ENCODE results near the gene PCLAF.
"Not testable (repeated sequence)": the region's sequence is repeated elsewhere in the genome, so short reads cannot be mapped to it uniquely, and the experiment has no call there.

PCLAF gene

DNA sequence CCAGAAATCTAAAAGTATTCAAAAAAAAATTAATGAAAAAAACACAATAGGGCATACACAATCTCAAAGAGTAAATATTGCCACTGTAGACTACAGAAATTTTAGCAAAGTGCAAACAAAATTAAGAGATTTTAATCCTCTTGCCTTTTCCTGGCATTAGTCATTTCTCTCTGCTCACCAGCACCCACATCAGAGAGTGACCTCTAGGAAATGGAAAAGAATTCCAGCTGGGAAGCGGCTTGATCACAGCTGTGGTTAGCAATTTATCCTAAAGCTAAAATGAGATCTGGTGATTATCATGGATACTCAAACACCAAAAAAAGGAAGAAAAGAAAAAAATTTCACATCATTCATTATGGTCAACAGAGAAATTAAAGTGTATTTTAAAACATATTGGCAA is 32.8 kb downstream of the PCLAF start:
- Mint-ChIP-seq H3K27ac (no peak overlapping the region), H3K4me1 (ENCODE audit: low read depth) (peaks cover 28% of the 10 kb centered on the region), H3K36me3 (ENCODE audit: low read depth) (peaks cover 47% of the 10 kb centered on the region), H3K9me3 (no peaks in the 10 kb centered on the region), H3K4me3 (no peak overlapping the region), H3K27me3 (no peaks in the 10 kb centered on the region)
- no peak for DNase-seq

DNA sequence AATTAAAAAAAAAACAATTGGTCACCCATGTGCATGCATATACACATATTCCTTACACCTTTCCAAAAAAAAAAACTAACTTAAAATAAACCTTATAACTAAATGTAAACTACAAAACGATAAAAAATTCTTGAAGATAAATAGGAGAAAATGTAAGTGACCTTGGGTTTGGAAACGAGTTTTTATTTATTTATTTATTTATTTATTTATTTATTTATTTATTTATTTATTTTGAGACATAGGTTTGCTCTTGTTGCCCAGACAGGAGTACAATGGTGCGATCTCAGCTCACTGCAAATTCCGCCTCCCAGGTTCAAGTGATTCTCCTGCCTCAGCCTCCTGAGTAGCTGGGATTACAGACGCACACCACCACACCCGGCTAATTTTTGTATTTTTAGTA is 35.0 kb downstream of the PCLAF start:
- peaks cover 32% of the 10 kb centered on the region for H3K4me1 Mint-ChIP-seq (ENCODE audit: low read depth)
- peaks cover 60% of the 10 kb centered on the region for H3K36me3 Mint-ChIP-seq (ENCODE audit: low read depth)
- not testable (repeated sequence) for H3K9me3 Mint-ChIP-seq, DNase-seq, H3K4me3 Mint-ChIP-seq, H3K27ac Mint-ChIP-seq, H3K27me3 Mint-ChIP-seq

DNA sequence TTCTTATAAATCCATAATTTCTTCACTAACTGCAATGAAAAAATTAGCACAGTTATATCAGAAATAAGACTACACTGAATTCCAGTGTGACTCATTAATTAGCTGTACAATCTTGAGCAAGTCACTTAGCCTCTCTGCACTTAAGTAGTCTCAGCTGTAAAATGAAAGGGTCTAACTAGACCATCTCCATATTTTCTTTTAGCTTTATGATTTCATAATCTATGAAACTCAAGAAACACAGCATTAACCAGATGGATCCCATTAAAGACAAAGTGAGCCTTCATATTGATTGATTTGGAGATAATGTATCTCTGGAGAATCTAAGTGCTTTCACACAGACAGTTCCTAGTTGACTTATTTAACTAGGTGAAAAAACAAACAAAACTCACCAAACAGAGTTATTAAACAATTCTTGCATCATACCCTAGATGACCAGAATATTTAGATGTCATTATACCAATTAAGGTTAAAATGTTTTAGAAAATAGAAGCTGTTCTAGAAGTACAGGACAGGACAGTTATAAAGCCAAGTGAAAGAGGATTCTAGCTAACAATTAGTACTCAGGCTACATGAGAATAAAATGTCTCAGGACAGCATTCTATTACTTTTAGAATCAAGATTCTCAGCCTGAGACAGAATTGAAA is 36.5 kb downstream of the PCLAF start:
- Mint-ChIP-seq H3K4me3 (no peak overlapping the region), H3K4me1 (ENCODE audit: low read depth) (peaks cover 28% of the 10 kb centered on the region), H3K36me3 (ENCODE audit: low read depth) (peaks cover 62% of the 10 kb centered on the region), H3K27me3 (no peaks in the 10 kb centered on the region), H3K9me3 (no peaks in the 10 kb centered on the region), H3K27ac (no peak overlapping the region)
- DNase-seq: no peak

DNA sequence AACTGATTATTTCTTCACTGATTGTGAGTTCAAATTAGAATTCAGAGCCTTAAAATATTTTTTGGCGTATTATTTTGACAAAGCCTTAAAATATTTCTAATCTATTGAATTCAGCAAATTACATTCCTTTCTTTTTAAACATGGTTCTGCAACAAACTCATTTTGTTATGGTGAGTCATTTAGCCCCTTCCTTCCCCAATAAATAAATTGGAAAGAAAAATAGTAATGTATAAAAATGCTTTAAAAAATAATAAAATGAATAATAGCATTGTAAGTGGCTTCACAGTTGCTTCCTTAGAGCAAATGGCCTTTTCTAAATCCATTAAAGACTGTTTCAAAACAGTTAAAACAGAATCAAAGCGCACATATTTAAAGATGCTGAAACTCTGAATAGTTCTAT is 37.4 kb downstream of the PCLAF start:
- H3K4me3 Mint-ChIP-seq: no peak overlapping the region

DNA sequence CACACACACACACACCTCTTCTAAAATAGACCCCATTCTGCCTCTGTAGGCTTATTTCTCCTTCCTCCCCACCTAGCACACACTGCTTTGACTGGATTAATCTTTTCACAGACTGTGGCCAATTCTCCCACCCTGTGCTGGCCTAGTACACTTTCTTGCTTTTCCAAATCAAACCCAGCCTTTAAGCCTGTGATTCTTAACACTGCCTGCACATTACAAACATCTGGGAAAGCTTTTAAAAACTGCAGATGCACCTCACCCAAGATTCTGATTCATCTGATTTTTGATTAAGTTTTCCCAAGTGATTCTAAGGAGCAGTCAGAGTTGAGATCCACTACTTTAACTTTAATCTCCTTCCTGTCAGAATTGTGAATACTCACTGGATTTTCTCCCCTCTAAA is 38.0 kb downstream of the PCLAF start:
- no peak for DNase-seq
- no peak overlapping the region for H3K27ac Mint-ChIP-seq
- H3K27me3 Mint-ChIP-seq: no peaks in the 10 kb centered on the region
- H3K9me3 Mint-ChIP-seq: no peaks in the 10 kb centered on the region
- peaks cover 61% of the 10 kb centered on the region for H3K36me3 Mint-ChIP-seq (ENCODE audit: low read depth)
- peaks cover 23% of the 10 kb centered on the region for H3K4me1 Mint-ChIP-seq (ENCODE audit: low read depth)
- H3K4me3 Mint-ChIP-seq: no peak overlapping the region

More for the DNA sequence above, 37.4 kb downstream of the PCLAF start:
- DNase-seq: no peak
- Mint-ChIP-seq H3K27ac (no peak overlapping the region), H3K36me3 (ENCODE audit: low read depth) (peaks cover 62% of the 10 kb centered on the region), H3K4me1 (ENCODE audit: low read depth) (peaks cover 23% of the 10 kb centered on the region), H3K9me3 (no peaks in the 10 kb centered on the region), H3K27me3 (no peaks in the 10 kb centered on the region)

DNA sequence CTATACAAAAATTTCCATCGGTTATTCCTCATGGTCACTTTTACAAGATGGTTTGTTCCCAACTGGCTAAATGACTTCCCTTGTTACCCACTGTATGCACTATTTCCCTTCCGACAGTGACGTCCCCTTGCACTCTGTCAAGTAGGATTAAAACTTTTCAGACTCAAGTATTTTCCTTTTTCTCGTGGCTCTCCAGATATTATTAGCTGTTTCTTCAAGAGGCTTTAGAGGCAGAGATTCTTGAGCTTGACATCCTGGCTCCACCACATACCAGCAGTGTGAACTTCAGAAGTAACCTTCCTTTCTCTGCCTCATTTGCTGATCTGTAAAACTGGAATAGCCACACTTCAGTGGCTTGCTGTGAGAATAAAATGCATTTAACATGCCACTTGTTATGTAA is 39.3 kb downstream of the PCLAF start:
- Mint-ChIP-seq H3K9me3 (no peaks in the 10 kb centered on the region), H3K4me3 (no peak overlapping the region), H3K4me1 (ENCODE audit: low read depth) (peaks cover 23% of the 10 kb centered on the region), H3K27ac (no peak overlapping the region), H3K36me3 (ENCODE audit: low read depth) (peaks cover 51% of the 10 kb centered on the region), H3K27me3 (no peaks in the 10 kb centered on the region)
- DNase-seq: no peak

DNA sequence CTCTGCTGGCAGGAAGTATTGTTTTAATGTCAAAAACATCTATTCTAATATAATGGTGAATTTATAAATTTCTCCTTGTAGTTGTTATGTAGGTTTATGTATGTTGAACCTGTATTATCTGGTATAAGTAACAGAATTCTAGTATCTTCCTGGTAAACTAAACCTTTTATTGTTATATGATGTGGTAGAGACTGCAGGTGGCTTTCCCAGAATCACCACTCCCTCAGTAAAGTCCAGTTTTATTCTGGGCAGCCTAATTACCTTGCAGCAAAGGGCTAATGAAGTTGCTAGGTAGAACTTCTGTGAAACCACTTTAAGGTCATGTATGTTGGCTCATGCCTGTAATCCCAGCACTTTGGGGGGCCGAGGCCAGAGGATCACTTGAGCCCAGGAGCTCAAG is 40.9 kb downstream of the PCLAF start:
- no peak for DNase-seq
- H3K4me3 Mint-ChIP-seq: no peak overlapping the region
- no peaks in the 10 kb centered on the region for H3K27me3 Mint-ChIP-seq
- H3K36me3 Mint-ChIP-seq (ENCODE audit: low read depth): peaks cover 44% of the 10 kb centered on the region
- H3K4me1 Mint-ChIP-seq (ENCODE audit: low read depth): peaks cover 30% of the 10 kb centered on the region
- no peak overlapping the region for H3K27ac Mint-ChIP-seq
- no peaks in the 10 kb centered on the region for H3K9me3 Mint-ChIP-seq

DNA sequence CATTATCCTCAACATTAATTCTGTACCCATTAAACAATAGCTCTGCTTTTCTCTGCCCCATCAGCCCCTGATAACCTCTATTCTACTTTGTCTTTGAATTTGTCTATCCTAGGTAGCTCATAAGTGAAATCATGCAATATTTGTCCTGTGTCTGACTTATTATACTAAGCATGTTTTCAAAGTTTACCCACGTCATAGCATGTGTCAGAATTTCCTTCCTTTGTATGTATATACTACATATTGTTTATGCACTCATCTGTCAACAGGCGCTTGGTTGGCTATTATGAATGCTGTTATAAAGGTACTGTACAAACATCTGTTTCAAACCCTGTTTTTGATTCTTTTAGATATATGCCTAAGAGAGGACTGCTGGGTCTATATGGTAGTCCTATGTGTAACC is 43.5 kb downstream of the PCLAF start:
- Mint-ChIP-seq H3K4me3 (no peak overlapping the region), H3K9me3 (no peaks in the 10 kb centered on the region), H3K27ac (no peak overlapping the region), H3K36me3 (ENCODE audit: low read depth) (peaks cover 47% of the 10 kb centered on the region), H3K4me1 (ENCODE audit: low read depth) (peaks cover 35% of the 10 kb centered on the region), H3K27me3 (no peaks in the 10 kb centered on the region)
- DNase-seq: no peak

DNA sequence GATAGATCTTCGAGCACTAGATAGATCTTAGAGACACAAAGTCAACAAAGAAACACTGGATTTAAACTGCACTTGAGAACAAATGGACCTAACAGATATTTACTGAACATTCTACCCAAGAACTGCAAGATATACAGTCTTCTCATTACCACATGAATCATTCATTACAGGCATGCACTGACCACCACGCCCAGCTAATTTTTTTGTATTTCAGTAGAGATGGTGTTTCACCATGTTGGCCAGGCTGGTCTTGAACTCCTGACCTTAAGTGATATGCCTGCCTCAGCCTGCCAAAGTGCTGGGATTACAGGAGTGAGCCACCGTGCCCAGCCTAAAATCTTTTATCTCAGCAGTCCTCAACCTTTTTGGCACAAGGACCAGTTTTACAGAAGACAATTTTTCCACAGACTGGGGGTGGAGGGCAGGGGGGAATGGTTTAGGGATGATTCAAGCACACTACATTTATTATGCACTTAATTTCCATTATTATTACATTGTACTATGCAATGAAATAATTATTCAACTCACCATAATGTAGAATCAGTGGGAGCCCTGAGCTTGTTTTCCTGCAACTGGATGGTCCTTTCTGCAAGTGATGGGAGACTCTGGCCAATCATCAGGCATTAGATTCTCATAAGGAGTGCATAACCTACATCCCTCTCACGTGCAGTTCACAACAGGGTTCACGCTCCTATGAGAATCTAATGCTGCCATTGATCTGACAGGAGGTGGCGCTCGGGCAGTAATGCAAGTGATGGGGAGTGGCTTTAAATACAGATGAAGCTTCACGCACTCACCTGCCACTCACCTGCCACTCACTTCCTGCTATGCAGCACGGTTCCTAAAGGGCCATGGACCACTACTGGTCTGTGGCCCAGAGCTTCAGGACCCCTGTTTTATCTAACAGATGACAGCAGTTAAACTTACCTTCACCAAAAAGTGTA is 47.0 kb downstream of the PCLAF start:
- no peak overlapping the region for H3K4me3 Mint-ChIP-seq
- peaks cover 33% of the 10 kb centered on the region for H3K4me1 Mint-ChIP-seq (ENCODE audit: low read depth)
- no peaks in the 10 kb centered on the region for H3K9me3 Mint-ChIP-seq
- peak; percentile 36 for DNase-seq
- peaks cover 21% of the 10 kb centered on the region for H3K36me3 Mint-ChIP-seq (ENCODE audit: low read depth)
- H3K27ac Mint-ChIP-seq: peak overlapping the region; percentile 87
- H3K27me3 Mint-ChIP-seq: no peaks in the 10 kb centered on the region

DNA sequence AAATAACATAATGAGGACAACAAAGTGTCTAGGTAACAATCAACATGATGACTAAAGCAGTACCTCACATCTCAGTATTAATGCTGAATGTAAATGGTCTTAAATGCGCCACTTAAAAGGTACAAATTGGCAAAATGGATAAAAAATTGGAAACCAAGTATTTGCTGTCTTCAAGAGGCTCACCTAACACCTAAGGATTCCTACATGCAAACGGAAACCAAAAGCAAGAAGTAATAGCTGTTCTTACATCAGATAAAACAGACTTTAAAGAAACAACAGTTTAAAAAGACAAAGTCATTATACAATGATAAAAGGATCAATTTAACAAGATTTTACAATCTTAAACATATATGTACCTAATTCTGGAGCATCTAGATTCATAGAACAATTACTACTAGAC is 47.7 kb downstream of the PCLAF start:
- DNase-seq: no peak
- H3K4me3 Mint-ChIP-seq: no peak overlapping the region
- H3K4me1 Mint-ChIP-seq (ENCODE audit: low read depth): peaks cover 33% of the 10 kb centered on the region
- H3K27me3 Mint-ChIP-seq: no peaks in the 10 kb centered on the region
- H3K9me3 Mint-ChIP-seq: no peaks in the 10 kb centered on the region
- peak overlapping the region; percentile 87 for H3K27ac Mint-ChIP-seq
- H3K36me3 Mint-ChIP-seq (ENCODE audit: low read depth): peaks cover 15% of the 10 kb centered on the region

DNA sequence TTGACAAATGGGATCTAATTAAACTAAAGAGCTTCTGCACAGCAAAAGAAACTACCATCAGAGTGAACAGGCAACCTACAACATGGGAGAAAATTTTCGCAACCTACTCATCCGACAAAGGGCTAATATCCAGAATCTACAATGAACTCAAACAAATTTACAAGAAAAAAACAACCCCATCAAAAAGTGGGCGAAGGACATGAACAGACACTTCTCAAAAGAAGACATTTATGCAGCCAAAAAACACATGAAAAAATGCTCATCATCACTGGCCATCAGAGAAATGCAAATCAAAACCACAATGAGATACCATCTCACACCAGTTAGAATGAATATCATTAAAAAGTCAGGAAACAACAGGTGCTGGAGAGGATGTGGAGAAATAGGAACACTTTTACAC is 49.6 kb downstream of the PCLAF start:
- H3K4me1 Mint-ChIP-seq (ENCODE audit: low read depth): peaks cover 30% of the 10 kb centered on the region
- not testable (repeated sequence) for H3K4me3 Mint-ChIP-seq, DNase-seq, H3K27me3 Mint-ChIP-seq, H3K27ac Mint-ChIP-seq, H3K9me3 Mint-ChIP-seq
- H3K36me3 Mint-ChIP-seq (ENCODE audit: low read depth): peaks cover 11% of the 10 kb centered on the region

DNA sequence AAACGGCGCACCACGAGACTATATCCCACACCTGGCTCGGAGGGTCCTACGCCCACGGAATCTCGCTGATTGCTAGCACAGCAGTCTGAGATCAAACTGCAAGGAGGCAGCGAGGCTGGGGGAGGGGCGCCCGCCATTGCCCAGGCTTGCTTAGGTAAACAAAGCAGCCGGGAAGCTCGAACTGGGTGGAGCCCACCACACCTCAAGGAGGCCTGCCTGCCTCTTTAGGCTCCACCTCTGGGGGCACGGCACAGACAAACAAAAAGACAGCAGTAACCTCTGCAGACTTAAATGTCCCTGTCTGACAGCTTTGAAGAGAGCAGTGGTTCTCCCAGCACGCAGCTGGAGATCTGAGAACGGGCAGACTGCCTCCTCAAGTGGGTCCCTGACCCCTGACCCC is 54.3 kb downstream of the PCLAF start:
- H3K4me1 Mint-ChIP-seq (ENCODE audit: low read depth); H3K27ac Mint-ChIP-seq; H3K9me3 Mint-ChIP-seq; H3K27me3 Mint-ChIP-seq; H3K36me3 Mint-ChIP-seq (ENCODE audit: low read depth); H3K4me3 Mint-ChIP-seq; DNase-seq: not testable (repeated sequence)

DNA sequence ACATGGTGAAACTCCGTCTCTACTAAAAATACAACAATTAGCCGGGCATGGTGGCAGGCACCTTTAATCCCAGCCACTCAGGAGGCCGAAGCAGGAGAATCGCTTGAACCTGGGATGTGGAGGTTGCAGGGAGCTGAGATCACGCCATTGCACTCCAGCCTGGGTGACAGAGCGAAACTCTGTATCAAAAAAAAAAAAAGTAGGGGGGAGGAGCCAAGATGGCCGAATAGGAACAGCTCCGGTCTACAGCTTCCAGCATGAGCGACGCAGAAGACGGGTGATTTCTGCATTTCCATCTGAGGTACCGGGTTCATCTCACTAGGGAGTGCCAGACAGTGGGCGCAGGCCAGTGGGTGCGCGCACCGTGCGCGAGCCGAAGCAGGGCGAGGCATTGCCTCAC is 54.8 kb downstream of the PCLAF start:
- not testable (repeated sequence) for H3K27me3 Mint-ChIP-seq; H3K36me3 Mint-ChIP-seq (ENCODE audit: low read depth); H3K9me3 Mint-ChIP-seq; H3K4me1 Mint-ChIP-seq (ENCODE audit: low read depth); H3K4me3 Mint-ChIP-seq; H3K27ac Mint-ChIP-seq; DNase-seq

DNA sequence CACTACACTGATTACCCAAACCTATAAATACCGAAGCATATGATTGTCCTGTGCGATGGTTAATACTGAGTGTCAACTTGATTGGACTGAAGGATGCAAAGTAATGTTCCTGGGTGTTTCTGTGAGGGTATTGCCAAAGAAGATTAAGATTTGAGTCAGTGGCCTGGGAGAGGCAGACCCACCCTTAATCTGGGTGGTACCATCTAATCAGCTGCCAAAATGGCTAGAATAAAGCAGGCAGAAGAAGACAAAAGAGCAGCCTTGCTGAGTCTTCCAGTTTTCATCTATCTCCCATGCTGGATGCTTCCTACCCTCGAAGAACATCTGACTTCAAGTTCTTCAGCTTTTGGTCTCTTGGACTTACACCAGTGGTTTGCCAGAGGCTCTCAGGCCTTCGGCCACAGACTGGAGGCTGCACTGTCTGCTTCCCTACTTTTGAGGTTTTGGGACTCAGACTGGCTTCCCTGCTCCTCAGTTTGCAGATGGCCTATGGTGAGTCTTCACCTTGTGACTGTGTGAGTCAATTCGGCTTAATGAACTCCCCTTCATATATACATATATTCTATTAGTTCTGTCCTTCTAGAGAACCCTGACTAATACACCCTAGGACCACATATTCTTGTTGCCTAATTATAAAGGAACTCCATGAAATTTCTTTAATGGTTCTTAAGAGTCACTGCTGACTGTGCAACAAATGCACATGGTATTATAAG is 56.9 kb downstream of the PCLAF start:
- Mint-ChIP-seq H3K27me3 (no peaks in the 10 kb centered on the region), H3K4me3 (no peak overlapping the region), H3K36me3 (ENCODE audit: low read depth) (no peaks in the 10 kb centered on the region), H3K4me1 (ENCODE audit: low read depth) (peaks cover 7% of the 10 kb centered on the region), H3K27ac (no peak overlapping the region), H3K9me3 (no peaks in the 10 kb centered on the region)
- DNase-seq: no peak

DNA sequence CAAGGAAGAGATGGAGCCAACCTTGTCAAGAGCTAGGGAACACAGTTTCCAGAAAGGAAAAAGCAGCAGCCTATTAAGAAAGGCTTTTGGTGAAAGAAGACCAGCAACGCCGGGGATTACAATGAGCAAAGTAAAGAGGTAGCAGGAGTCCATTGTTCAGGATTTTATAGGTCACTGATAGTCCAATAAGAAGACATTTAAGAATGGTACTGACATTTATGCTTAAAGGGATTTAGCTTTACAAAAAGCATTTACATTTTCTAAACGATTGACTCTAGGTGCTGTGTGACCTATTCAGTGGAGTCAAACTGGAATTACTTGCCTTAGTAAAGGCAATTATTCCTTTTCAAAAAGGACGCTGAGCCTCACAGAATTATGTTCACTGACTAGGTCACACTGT is 66.0 kb downstream of the PCLAF start:
- DNase-seq: no peak
- Mint-ChIP-seq H3K9me3 (no peaks in the 10 kb centered on the region), H3K4me3 (no peak overlapping the region), H3K36me3 (ENCODE audit: low read depth) (peaks cover 11% of the 10 kb centered on the region), H3K27me3 (no peaks in the 10 kb centered on the region), H3K27ac (peak overlapping the region; percentile 15), H3K4me1 (ENCODE audit: low read depth) (peaks cover 8% of the 10 kb centered on the region)

Measured in activated T-cell treated with anti-CD3 and anti-CD28 coated beads, Interleukin-2, amount 50 U/mL, for 24 hours (primary cell).